GM21390 (cell line): ENCODE measurements around the gene SPOPL.
"Not testable (repeated sequence)": the region's sequence is repeated elsewhere in the genome, so short reads cannot be mapped to it uniquely, and the experiment has no call there.

ENCODE experiments used
- ATAC-seq: cut with Tn5 transposase; IDR thresholded peaks from one replicate; pipeline ENCODE4 v1.9.1; 2021; ENCODE audit not compliant: unreplicated experiment

Gene SPOPL

DNA sequence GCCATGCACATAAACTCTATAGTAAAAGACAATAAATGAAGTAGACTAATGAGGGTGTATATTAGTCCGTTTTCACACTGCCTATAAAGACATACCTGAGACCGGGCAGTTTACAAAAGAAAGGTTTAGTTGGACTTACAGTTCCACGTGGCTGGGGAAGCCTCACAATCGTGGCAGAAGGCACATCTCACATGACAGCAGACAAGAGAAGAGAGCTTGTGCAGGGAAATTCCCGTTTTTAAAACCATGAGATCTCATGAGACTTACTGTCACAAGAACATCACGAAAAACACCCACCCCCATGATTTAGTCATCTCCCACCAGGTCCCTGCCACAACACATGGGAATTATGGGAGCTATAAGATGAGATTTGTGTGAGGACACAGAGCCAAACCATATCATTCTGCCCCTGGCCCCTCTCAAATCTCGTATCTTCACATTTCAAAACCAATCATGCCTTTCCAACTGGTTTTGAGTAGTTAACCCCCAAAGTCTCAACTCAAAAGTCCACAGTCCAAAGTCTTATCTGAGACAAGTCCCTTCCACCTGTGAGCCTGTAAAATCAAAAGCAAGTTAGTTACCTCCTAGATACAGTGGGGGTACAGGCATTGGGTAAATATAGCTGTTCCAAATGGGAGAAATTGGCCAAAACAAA lies 21.6 kb downstream of the SPOPL start:
- peak; percentile 47 for ATAC-seq

DNA sequence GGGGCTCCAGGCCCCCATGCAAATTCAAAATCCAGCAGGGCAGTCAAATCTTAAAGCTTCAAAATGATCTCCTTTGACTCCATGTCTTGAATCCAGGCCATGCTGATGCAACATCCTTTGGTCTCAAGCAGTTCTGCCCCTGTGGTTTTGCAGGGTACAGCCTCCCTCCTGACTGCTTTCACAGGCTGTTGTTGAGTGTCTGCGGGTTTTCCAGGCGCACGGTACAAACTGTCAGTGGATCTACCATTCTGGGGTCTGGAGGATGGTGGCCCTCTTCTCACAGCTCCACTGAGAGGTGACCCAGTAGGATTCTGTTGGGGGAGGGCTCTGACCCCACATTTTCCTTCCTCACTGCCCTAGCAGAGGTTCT lies 22.1 kb downstream of the SPOPL start:
- ATAC-seq: peak; percentile 30

DNA sequence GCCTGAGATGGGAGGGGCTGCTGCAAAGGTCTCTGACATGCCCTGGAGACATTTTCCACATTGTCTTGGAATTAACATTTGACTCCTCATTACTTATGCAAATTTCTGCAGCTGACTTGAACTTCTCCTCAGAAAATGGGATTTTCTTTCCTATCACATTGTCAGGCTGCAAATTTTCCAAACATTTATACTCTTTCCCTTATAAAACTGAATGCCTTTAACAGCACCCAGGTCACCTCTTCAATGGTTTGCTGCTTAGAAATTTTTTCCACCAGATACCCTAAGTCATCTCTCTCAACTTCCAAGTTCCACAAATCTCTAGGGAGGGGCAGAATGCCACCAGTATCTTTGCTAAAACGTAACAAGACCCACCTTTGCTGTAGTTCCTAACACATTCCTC lies 22.8 kb downstream of the SPOPL start:
- not testable (repeated sequence) for ATAC-seq

DNA sequence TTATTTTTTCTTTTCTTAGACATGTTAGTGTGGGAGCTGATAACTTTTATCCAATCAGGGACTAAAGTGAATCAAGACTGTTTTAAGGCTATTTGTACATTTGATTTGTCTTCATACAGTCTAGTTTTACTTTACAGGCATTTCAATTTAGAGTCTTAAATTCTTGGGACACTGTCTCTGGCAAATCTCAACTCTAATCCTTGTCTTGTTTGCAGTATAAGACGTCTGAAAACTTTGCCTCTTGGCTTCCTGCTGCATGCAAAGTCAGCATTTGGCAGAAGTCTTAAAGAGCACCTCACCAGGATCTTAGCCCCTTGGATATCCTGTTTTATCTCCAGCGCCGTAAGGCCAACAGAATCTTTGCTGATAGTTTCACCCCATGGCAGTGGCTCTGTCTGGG lies 30.3 kb downstream of the SPOPL start:
- ATAC-seq: no peak

DNA sequence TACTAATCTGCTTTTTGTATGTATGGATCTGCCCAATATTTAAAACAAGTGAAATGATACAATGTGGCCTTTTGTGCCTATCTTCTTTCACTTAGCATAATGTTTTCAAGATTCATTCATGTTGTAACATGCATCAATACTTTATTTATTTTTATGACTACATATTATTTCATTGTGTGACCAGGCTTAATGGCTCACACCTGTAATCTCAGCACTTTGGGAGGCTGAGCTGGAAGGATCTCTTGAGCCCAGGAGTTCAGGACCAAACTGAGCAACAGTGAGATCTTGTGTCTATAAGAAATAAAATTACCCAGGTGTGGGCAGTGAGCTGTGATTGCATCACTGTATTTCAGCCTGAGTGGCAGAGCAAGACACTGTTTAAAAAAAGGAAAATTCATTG lies 33.2 kb downstream of the SPOPL start:
- no peak for ATAC-seq

DNA sequence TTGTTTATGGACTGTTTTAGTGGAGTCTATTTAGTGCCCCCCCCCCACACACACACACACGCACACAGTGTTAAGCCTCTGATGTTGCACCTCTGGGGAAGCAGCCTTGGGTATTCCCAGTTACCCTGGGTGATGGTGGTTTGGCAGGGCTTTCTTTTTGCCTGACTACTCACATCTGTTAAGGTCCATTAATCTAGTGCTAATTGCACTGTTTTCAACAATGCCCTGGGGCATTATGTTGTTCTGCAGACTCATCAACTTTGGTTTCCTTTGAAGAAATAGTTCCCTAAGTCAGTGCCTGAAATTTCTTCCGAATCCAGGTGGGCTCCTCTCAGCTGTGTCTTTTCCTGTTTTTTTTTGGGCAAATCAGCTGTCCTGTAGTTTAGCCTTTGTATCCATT lies 34.7 kb downstream of the SPOPL start:
- peak; percentile 75 for ATAC-seq

DNA sequence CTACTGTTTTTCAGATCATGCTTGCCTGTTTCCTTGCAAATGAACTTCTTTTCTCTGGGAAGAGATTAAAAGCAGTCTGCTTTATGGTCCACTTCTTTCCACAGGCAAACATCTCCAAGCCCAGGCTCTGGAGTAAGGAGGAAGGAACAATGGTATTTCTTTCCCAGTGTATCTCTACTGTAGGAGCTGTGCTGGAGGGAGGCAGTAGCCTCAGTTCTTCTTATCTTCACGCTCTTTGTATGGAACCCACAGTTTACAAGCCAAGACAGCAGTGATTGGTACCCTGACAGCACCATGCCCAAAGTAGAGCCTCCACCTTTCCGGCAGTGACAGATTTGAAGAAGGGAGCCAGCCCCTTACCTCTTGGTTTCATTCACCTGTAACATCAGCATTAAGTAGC lies 35.2 kb downstream of the SPOPL start:
- no peak for ATAC-seq

DNA sequence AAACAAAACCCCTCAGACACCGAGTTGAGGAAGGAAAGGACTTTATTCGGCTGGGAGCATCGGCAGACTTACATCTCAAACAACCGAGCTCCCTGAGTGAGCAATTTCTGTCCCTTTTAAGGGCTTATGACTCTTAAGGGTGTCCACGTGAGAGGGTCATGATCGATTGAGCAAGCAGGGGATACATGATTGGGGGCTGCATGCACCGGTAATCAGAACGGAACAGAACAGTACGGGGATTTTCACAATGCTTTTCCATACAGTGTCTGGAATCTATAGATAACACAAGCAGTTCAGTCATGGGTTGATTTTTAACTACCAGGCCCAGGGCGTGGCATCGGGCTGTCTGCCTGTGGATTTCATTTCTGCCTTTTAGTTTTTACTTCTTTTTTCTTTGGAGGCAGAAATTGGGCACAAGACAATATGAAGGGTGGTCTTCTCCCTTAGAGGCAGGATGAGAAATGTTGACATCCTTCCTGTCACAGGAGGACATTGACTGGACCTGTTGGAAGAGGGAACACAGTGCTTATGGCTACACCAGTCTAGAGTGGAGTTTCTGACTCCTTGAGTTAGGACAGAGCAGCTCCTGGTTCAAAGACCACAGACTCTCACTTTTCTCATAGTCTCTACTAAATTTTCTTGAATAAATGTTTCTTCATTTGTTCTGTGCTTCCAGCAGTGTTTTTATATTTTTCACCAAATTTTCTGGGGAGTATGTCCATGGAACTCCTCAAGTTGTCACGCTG lies 35.8 kb downstream of the SPOPL start:
- no peak for ATAC-seq

DNA sequence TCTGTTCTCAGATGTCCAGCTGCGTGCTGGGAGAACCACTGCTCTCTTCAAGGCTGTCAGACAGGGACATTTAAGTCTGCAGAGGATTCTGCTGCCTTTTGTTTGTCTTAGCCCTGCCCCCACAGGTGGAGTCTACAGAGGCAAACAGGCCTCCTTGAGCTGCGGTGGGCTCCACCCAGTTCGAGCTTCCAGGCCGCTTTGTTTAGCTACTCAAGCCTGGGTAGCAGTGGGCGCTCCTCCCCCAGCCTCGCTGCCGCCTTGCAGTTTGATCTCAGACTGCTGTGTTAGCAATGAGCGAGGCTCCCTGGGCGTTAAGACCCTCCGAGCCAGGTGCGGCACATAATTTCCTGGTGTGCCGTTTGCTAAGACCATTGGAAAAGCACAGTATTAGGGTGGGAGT lies 42.6 kb downstream of the SPOPL start:
- ATAC-seq: not testable (repeated sequence)

DNA sequence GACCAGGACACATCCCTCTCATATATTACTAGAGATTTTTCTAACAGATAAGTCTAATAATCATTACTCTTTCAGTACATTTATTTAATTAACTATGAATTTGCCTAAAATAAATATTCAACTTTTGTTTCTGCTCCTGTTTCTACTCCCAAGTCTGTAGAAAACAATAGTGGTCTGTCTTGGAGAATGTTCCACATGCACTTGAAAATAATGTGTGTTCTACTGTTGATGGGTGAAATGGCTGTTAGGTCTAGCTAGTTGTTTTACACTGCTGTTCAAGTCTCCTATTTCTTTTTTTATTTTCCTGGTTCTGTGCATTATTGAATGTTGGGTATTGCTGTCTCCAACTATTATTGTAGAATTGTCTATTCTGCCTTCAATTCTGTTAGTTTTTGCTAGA lies 47.2 kb downstream of the SPOPL start:
- ATAC-seq: no peak

DNA sequence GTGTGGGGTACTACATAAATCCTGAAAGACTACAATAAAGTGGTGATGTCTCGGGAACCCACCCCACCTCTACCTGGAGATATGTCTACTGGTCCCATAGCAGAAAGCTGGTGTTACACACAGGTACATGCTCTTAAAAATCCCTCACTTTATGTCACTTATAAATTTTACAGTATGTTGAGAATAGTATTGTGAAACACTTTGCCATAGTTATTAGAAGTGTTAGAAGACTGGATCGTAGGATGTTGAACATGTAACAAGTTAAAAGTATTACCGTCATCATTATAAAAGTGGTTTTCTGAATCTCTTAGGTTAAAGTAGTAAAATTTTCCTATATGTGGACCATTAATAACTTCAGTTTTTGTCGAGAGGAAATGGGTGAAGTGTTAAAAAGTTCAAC lies 48.6 kb downstream of the SPOPL start:
- ATAC-seq: no peak

DNA sequence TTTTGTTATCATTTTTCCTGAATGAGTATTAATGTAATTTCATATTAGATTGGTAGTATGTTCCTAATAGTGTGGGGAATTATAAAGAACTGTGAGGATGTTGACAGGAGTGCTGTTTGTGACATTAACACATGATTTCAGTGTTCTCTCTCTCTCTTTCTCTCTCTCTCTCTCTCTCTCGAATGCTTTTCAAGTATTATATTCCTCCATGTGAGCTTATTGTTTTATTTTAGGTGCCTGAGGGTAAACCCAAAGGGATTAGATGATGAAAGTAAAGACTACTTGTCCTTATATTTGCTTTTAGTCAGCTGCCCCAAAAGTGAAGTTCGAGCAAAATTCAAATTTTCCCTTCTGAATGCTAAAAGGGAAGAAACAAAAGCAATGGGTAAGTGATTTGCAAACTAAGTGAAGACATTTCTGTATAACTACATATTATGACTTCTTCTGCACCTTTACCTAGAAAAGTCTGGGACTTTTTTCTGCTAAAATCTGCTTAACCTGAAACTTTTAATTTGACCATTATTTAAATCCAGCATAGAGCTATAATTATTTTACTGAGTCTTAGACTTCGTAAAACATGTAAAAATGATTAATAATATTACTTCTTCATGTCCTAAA lies 49.2 kb downstream of the SPOPL start:
- no peak for ATAC-seq

DNA sequence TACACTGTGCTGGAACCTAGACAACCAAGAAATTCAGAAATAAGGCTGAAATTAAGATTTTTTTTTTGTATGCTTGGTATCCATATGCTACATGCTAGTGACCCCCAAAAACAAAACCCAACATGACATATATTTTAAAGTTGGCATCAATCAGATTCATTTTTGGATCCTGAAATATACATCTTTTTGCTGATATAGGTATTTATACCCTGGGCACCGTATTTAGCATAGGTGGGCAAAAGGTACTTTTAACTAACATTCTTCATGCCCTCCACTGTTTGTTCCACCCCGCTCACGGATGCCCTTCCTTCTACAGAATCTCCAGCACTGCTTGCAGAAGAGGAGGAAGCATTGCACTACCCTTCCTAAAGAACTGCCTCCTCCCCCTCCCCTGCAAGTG lies 52.6 kb downstream of the SPOPL start:
- no peak for ATAC-seq

DNA sequence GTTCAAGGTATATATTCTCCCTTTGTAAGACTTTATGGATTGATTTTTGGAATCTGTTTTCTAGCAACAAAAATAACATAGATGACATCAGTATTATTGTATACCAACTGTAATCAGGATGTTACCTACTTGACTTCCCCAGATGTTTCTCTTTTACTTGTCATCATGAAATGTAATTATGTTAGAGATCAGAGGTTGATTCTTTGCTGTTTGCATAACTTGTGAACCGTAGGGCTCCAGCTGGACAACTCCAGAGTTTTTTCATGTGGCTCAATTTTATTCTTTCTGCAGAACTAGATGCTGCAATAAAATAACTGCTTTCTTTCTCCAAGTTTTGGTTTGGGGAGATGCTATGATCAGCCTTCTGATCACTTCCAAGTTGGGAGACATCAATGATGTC lies 58.1 kb downstream of the SPOPL start:
- ATAC-seq: no peak

DNA sequence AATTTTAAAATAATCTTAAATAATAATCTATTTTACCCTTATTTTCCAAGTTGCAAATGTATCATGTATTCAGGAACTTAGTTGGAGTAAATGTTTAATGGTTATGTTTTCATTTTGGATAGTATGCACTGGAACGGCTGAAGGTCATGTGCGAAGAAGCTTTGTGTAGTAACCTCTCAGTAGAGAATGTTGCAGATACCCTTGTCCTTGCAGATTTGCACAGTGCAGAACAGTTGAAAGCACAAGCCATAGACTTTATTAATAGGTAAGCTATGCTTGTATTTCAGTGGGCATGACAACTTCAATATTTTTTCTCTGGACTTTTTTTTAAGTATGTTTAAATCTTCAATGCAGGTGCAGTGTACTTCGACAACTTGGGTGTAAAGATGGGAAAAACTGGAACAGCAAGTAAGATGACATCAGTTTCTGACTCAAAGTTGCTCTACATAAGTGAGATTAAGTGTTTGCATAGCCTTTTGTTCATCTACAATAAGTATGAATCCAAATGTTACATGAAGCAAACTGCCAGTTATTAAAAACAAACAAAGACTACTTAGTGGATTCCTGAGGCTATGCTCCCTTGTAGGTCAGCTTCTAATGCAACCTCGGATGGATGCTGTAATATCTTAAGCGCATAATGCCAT lies 63.1 kb downstream of the SPOPL start:
- no peak for ATAC-seq

DNA sequence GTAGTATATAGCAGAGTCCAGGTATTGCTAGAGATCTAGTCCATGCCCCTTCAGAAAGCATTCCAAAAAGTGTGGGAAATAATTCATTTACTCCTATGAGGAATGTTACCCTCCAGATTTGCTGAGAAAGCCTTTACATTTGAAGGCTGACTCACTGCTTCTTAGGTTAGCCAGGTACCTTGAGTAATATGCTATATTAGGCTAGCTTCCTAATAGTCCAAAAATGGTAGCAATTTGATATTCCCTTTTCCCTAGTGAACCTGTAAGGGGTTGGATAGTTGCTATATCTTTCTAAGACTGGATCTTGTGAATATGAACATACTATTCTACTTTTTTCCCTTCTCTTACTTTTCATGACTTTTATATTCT lies 63.6 kb downstream of the SPOPL start:
- no peak for ATAC-seq

DNA sequence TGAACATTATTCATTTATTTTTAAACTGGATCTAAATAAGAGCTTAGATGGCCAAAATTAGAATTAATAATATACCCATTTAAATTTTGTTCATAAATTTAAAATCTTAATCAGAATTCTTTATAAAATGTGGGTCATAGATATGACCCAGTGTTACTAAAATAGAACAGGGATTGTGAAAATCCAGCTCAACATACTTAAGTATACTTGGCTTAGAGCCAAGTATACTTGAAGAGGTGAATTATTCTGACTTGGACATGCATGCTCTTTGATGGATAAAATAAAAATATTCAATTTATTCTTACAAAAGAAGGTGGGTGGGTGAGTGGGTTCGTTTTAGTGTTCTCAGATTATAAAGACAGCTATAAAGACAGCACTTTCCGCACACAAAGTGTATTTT lies 70.7 kb downstream of the SPOPL start:
- ATAC-seq: no peak

DNA sequence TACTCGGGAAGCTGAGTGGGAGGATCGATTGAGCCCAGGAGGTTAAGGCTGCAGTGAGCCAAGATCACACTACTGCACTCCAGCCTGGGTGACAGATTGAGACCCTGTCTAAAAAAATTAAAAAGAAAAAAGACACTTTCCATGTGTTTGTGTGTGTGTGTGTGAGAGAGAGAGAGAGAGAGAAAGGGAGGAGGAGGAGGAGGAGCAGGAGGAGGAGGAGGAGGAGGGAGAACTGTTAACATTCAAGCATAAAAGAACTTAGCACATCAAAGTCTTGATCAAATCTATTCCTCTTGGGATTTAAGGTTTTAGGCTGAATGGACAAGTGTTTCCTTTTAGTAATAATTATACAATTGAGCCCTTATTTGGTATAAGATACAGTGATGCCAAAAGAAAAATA lies 75.5 kb downstream of the SPOPL start:
- no peak for ATAC-seq

DNA sequence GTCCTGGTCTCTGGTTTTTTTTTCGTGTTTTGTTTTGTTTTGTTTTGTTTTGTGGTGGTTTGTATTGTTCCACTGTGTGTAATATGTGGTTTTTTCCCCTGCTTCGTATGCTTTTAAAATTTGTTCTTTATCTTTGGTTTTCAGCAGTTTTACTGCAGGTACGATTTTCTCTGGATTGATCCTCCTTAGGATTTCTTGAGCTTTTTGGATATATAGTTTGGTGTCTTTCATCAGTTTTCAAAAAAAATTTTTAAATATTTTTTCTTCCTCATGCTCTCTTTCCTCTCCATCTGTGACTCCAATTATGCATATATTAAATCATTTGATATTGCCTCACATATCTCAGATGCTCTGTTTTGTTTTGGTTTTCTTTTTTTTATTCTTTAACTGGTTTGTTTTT lies 78.0 kb downstream of the SPOPL start:
- ATAC-seq: no peak

DNA sequence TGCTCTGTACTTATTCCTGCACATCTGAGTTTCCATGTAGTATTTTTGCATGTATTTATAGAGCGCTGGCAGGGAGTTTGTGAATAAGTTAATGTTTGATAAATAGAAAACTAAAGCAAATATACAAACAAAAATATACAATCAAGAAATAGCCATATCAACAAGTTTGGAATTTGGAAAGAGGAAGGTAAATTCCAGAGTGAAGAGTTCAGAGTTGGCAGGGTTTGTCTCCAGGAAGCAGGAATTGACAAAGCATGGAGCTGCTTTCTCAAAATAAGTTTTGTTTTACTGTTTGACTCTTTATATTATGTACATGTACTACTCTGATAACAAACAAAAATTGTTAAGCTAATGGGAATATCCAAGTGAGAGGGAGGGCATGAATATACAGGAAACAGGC lies 80.3 kb downstream of the SPOPL start:
- no peak for ATAC-seq

DNA sequence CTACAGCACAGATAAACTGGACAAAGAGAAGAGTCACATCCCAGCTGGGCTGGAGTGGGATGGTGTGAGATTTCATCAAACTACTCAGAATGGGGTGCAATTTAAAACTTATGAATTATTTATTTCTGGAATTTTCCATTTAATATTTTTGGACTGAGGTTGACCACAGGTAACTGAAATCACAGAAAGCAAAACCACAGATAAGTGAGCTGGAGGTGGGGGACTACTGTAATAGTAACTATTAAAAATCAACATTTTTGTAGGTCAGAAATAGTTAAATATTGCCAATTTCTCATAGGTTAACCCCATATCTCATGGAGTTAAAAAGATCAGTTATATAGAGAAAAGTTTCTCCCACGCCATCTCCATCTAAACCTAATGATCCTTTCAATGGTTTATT lies 88.1 kb downstream of the SPOPL start:
- ATAC-seq: no peak

DNA sequence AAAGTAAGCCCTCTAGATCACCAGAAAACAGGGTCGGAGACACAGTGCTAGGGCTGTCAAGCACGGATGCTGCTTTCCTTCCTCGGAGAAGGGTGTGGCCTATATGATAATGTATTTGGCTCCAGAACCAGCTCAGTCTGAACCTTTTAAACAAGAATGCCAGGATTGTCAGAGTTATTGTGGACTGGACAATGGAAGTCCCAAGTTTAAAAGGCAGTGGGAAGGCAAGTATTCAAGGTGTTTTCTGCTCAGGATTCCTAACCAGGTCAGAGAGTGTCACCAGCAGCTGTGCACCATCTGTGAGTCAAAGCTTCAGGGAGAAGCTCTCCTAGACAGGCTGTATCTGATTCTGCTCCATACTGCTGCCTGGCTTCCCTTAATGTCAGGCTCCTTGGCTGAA lies 94.8 kb downstream of the SPOPL start:
- no peak for ATAC-seq
